NCI-H187 treated with DMSO at 0.1 percent for 48 hours (cell line): Measurements from ENCODE around the gene KCNK10.
"Not testable (repeated sequence)": the region's sequence is repeated elsewhere in the genome, so short reads cannot be mapped to it uniquely, and the experiment has no call there.

Experiments used
- DNase-seq: peaks from one replicate; lab custom pipeline; 2025; lab: John Stamatoyannopoulos, UW

The KCNK10 gene

DNA sequence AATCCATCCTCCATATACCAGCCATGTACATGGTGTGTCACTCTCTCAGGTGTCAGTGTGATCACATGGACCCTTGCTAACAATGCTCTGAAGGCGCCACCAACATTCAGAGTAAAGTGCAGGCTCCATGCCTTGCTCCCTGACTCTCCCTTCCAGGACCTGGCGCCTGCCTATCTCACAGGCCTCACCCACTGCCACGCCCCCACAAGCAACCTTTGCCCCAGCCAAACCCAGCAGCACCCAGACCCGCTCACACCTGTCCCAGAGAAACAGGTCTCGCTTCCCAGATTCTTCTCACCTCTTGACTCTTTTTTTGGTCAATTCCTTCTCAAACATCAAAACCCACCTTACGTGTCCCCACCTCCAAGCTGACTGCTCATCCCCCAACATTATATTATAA, 52.3 kb downstream of the KCNK10 start:
- no peak for DNase-seq

DNA sequence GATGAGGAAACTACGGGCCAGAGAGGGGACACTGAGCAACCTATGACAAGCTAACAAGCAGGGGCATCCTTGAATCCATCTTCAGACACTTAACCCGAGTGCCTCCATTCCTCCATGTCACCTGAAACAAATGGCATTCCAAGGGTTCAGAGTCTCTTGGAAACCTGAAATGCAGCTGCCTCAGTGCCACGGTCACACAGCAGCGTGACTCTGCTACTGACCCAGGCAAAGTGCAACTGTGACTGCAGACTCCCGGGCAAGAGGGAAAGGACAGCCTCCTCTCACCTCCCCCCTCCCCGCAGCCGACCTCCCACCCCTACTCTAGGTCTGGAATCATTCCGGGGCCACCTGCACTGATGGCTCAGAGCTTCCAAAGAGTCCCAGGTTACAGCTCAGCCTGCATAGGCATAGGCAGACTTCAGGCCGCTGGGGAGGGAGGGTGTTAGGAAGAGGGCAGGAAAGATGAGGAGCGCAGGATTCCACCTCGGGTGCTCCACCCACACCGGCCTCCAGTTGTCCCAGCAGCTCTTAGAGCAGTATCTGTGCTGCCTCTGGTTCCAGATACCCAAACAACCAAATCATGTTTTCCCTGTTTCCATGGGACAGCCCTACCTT, 53.2 kb downstream of the KCNK10 start:
- DNase-seq: no peak

DNA sequence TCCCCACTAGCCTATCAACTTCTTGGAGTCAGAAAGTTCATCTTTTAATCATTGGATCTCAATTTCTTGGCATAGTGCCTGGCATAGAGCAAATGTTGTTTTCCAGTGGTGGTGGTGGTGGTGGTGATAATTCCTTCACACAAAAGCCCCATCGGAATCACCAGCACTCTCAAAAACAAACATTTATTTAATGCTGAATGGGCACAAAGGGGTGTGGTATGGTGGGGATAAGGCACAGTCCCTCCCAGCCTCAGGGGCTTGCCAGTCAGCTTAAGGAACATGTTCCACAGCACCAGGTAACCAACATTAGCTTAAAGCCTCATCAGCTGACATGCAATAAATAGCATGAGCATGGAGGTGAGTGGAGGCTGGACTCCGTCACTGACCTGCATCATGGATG, 56.6 kb downstream of the KCNK10 start:
- no peak for DNase-seq

DNA sequence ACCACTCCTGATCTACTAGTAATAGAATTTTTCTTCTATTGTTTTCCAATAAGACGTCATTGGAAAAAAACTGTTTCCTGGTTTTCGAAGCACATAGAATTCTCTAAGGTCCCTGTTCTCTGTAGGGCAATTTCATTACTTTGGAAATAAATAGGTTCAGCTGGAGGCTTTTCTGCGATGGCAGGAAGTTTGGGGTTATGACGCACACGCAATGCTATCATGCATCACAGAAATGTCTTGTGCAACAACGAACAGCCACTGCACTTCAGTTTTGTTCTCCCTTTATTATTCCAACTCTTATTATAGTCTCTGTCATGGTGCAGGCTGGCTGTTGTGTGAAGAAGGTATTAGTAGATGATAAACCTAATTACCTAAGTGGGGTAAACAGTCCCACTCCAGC, 59.0 kb downstream of the KCNK10 start:
- no peak for DNase-seq

DNA sequence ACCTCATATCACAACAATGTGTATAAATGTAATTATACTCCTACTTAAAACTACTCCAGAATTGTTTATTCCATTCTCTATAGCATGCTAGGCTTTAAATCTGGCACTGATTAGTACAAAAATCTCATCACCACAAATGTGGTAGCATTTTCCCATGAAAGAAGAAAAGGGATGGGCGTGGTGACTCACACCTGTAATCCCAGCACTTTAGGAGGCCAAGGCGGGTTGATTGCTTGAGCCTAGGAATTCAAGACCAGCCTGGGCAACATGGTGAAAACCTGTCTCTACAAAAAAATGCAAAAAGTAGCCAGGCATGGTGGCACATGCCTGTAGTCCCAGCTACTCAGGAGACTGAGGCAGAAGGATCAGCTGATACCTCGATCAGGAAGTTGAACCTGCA, 61.8 kb downstream of the KCNK10 start:
- not testable (repeated sequence) for DNase-seq

DNA sequence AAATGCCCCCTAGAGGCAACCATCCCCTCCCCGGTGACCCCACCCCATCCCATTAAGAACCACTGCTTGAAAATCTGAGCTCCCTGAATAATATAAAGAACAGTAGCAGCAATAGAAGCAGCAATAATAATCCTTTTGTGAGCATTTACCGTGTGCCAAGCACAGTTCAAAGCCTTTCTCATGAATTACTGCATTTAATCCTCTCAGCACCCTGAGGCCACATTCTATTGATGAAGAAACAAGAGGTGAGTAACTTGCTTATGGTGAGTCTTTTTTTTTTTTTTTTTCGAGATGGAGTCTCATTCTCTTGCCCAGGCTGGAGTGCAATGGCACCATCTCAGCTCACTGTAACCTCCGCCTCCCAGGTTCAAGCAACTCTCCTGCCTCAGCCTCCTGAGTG, 65.0 kb downstream of the KCNK10 start:
- no peak for DNase-seq

DNA sequence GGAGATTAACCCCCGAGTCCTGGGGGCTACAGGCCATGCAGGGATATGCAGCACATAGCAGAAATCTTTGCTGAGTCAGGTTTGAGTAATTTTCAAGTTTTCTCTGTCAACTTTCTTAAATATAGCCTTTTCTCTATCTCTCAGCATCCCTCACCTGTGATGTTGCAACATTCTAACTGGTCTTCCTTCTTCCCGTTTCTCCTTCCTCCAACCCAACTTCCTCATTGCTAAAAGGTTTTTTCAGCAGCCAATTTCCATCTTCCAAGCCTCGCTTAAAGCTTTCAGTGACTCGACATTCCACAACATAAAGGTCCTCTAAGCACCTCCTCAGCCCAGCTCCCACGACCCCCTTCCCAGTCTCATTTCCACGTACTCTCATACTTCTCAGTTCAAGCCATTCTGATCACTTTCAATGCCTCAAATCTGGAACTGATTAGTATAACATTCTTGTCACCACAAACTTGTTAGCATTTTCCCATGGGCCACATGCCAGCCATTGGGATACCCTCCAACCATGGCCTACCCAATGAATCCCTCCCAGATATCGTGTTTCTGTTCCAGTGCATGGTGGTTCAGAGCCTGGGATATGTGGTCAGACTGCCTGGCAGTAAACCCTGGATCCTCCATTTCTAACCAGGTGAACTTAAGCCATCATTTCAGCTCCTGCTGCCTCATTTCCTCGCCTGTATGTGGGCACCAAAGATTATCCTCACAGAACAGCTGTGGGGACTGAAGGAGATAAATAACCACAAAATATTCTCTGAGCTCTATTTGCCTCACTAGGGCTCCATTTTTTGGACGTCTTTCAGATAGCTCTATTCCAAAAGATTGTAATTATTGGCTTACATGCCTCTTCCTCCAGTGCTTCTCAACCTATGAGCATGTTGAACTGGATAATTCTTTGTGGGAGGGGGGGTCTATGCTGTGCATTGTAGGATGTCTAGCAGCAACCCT, 65.8 kb downstream of the KCNK10 start:
- DNase-seq: no peak

DNA sequence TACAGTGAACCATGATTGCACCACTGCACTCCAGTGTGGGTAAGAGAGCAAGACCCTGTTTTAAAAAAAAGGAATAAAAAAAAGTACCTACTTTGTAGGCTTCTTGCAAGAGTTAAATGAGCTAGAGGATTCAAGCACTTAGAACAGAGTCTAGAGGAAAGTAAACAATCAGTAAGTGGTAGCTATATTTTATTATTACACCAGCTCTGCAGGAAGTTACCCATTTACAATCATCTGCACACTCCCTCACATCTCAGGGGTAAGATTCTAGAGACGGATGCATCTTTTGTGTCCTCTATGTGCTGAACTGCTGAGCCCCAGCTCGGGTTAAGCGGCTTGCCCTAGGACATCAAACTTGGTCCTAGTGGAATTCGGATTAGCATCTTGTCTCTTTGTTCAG, 67.3 kb downstream of the KCNK10 start:
- peak; percentile 57 for DNase-seq

DNA sequence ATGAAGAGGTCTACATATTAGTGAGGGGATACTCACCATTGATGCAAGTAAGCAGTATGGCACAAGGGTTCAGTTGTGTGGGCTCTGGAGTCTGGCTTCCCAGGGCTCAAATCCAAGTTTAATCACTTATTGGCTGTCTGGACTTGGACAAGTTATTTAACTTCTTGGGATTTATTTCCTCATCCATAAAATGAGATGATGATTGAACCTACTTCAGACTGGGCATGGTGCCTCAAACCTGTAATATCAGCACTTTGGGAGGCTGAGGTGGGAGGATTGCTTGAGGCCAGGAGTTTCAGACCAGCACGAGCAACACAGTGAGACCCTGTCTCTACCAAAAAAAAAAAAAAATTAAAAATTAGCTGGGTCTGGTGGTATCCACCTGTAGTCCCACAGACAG, 67.9 kb downstream of the KCNK10 start:
- DNase-seq: no peak

DNA sequence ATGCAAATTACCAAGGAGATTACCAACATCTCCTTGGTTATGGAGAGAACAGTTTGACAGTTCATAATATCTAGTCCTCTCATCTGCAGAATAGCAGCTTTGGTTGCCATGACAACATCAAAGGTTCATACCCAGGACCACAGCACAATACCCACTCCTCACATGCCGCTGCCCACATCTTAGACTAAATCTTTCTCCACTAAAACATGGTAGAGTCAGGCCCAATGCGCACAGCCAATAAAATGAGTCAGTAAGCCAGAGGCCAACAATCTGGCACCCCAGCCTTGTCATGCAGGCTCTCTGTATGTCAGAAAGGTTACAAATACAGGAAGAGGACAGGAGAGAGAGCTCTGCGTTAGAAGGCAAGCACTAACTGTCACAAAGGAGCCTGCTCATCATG, 70.6 kb downstream of the KCNK10 start:
- DNase-seq: no peak

DNA sequence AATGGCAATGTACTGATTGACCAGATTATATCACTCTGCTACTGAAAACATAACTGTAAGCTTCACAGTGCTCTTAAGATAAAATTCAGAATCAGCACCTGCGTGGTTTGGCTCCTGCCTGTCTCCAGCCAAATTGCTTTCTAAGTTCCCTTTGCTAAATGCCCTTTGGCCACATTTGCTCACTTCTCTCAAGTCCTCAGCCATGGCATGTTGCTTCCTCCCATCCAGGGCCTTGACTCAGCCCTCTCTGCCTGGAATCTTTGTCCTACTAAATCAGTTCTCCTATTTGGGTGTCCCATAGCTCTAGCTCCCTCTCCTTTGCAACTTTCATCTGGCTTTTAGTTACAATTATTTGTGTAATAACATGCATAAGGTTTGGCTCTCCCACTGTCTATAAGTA, 71.4 kb downstream of the KCNK10 start:
- no peak for DNase-seq

DNA sequence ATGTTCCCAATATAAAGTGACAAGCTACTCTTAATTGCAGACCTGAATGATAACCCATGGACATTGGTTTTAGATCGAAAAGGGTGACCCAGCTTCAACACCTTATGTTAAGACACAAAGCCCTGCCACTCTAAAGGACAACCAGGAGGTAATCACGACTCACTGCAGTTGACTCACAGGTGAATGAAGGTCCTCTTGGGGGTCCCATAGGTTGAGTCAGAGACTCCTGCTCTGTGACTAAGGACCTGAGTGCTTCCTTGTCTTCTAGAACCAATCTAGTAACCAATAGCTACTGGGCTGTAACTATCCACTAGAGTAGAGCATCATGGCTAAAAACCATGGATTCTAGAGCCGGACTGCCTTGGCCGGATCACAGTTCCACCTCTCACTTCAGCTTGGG, 73.8 kb downstream of the KCNK10 start:
- DNase-seq: no peak

DNA sequence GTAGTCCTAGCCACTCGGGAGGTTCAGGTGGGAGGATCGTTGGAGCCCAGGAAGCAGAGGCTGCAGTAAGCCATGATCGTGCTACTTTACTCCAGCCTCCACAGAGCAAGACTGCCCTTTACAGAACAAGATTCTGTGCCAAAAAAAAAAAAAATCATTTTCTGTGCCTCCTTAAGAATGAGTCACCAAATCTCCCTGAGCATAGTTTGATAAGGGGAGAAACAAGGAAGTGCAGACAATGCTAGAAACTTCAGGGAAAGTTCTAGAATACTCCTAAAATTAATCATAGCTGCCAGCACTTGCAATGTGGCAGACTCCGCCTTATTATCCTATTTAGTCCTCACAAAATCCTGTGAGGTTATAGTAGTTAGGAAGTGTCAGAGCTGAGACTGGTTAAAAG, 74.5 kb downstream of the KCNK10 start:
- no peak for DNase-seq

DNA sequence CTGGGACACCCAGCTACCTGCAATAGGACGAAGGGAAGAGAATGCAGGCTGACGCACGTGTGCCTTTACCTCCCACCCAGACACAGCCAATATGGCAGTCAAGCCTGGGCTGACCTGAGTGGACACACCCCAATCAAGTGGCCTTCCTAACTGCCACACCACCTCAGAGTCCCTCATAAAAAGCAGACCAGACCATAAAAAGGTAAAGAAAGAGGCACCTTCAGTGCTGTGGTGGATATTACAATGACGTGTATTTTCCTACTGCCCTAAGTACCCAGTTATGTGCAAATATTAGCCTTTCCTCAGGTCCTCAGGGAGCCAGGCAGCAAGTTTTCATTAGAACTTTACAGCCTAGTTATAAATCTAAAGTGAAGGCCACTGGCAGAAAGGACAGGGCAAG, 75.8 kb downstream of the KCNK10 start:
- DNase-seq: no peak

DNA sequence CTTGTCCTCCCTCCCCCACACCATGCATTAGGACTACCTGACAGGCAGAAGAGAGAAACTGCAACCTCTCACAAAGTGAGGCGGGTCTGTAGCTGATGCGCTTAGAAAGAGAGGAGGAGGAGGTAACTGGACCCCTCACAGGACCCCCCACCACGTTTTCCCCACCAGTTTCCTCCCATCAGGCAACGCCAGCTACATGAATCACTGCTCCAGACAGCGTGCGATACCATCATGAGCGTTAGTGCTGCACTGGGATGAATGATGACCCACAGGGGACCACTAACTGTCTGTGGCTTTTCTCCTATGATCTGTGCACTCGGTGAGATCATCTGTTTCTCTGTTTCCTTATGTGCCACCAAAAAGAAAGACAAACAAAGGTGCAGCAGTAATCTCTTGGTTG, 77.7 kb downstream of the KCNK10 start:
- peak; percentile 98 for DNase-seq

DNA sequence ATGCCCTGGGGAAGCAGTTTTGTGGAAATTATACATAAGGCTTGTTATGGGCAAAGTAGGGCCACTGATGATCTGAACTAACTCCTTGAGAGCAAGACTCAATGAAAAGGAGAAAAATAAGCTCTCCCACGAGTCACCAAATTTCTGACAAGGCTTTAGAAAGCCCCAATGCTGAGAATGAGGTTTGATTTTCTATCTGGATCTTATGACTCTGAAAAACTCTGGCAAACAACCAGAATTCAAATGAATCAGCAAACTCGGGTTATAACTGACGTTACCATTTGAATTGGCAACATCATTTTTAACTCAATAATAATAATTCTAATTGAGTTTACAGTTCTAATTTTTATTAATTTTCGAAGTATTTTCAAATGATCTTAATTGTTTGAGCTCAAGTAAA, 79.1 kb downstream of the KCNK10 start:
- DNase-seq: no peak

DNA sequence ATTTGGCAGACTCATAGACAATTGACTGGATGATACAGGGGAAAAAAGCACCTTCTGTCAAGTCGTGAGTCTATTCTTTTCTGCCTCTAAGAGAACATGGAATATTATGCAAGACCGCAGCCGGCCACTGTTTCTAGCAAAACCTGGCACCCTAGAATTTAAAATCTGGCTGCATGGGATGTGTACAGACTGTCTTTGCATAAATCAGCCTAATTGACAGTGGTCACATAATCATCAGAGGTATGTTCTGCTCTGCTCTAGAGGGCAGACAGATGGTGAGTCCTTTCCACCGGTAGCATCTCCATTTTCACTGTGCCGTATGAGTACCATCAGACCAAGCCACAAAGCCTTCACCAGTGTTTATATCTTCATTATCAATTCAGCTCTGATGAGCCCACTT, 80.6 kb downstream of the KCNK10 start:
- no peak for DNase-seq

DNA sequence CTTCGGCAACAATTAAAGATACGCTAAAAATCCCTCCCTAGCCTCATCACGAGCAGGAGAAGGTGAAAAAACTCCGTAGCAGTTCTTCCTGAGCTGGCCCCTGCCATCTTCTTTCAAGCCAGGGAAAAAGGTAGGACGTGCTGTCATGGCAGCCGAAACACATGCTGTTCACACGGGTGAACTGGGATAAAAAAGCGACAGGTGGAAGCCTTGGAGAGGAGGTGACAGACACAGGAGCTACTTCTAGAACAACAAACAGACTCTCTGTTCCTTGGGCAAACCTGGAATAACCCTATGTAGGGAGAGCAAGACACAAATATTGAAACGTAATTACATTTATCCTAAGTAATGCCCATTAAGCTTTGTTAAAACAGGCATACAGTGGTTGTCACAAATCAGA, 81.3 kb downstream of the KCNK10 start:
- DNase-seq: no peak

DNA sequence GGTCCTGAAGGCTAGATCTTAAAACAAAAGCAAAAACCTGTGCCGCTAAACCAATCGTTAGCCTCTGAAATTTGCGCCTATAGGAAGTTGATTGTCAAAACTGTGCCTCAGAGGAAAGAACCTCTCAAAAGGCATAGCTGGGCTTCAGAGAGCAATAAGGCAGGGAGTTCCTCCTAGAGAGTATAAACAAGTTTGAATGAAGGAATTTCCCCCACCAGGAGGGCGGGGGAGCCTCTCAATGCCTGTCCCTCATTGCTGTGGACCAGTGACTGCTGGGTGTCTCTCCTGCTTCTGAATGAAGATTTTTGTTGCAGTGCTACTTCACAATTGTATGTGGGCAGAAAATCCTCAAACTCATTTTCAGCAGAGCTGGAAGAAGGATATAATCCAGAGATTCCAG, 88.6 kb downstream of the KCNK10 start:
- DNase-seq: no peak

DNA sequence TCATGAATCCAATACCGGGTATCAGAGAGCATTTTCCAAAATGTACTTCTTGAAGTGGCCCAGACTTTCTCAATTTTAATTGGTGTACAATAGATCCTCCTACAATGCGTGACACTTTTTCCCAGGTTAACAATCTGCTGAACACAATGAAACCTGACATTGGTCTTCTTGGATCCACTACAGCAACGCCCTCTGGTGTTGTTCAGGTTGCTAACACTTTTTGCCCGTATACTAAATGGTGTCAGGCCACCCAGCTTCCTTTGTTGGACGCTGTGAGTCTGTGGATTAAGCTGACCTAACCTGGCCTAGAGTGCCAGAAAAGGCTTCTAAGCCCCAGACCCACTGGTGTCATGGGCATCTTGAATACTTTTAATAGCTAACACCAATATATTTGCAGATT, 89.2 kb downstream of the KCNK10 start:
- DNase-seq: no peak

DNA sequence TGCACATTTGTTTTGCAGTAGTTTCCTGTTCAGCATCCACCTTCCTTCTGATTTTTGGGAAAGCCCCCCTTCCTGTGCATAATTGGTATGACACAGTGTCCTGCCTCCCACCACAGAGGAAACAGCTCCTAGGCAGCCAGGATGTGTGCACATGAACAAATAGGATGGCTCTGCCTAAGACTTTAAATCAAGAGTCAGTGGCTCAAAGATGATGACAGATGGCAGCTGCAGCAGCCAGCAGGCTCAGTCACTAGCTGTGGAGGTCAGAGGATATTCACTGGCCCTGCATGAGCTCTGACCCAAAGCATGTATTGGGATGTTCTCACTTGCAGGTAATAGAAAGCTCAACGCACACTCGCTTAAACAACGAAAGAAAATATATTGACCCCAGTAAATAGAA, 90.3 kb downstream of the KCNK10 start:
- no peak for DNase-seq

DNA sequence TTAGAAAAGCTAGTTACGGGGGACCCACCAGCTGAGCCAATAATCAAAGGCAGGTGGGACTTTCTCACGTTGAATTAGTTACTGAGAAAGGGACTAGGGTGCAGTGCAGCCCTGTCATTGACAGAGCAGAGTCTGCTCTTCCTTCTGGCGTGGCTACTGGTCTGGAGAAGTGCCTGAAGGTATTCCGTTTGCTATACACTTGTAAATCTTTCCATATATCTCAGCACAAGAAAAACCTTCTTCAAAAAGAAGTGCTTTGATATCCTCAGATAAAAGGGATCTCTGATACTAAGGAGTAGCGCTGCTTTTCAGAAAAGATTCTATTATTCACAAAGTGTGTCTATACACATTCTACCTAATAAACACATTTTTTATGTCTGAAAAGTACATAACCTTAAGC, 91.5 kb downstream of the KCNK10 start:
- DNase-seq: no peak

DNA sequence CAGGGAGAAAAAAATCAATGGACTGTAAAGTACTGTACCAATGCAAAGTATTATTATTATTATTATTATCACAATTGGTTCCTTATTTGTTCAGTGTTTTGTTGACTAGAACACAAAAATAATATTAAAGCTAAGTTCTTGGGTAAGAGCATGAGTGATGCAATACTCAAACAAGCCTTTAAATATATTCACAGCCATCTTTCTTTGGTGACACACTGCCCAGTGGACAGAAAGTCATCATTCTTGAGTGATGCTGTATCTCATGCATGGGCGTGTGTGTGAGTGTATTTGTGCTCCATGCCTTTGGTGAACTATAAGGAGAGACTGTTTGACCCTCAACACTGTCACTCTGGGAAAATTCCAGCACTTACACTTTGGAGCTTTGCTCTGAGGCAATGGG, 93.6 kb downstream of the KCNK10 start:
- DNase-seq: no peak
